ENCODE results near the gene OSM.

- TF ChIP-seq CTCF (IDR thresholded peaks at IDR 0.05) (no peak), FOSL2 (IDR thresholded peaks at IDR 0.05; ENCODE audit: borderline replicate concordance, low read depth) (no peak), TAF1 (IDR thresholded peaks at IDR 0.05; ENCODE audit: borderline replicate concordance, low read depth, low read length) (no peak), POLR2AphosphoS5 (IDR thresholded peaks at IDR 0.05; ENCODE audit: low read depth, low read length) (no peak)
Measured at GRCh38 chr22:30292069-30292970, 25.7 kb upstream of the OSM start.

Data from SK-N-SH (cell line).